Activated CD8-positive, alpha-beta memory T cell treated with anti-CD3 and anti-CD28 coated beads, Interleukin-2, amount 50 U/mL, for 24 hours (primary cell): ENCODE data around the gene PTPRT.

Source experiments
- DNase-seq: peaks from one replicate; pipeline ENCODE4 v3.0.0-alpha.2; 2020; ENCODE audit errors: extremely low read depth

The PTPRT gene

GRCh38 chr20:42974347-42974746, 215.4 kb downstream of the PTPRT start:
- DNase-seq: no peak

DNA sequence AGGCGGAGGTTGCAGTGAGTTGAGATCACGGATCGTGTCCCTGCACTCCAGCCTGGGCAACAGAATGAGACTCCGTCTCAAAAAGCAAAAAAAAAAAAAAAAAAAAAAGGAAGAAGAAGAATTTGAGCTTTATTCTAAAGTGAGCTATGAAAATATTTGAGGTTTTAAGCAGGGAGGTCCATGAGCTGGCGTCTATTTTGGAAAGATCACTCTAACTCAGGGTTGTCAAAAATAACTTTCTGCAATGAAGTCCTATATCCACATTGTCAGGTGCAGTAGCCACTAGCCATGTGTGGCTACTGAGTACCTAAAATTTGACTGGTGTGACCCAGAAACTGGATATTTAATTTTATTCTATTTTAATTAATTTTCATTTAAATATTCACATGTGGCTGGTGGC, 217.1 kb downstream of the PTPRT start:
- no peak for DNase-seq

DNA sequence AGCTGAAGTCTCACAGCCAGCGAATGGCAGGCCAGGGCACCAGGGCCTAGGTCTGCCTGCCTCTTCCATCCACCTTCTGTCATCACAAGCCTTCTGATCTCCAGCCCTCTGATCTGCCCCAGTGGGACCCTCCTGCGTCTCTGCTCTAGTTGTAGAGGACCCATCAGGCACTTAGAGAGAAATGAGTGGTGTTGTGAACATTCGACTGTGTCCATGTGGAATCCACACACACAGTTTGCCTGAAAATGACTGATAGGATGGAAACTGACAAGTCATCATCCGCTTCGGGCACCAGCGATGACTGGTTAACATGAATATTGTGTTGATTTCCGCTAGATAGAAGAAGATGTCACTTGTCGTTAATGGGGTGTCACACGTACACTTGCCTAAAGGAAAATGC, 221.0 kb downstream of the PTPRT start:
- DNase-seq: no peak

DNA sequence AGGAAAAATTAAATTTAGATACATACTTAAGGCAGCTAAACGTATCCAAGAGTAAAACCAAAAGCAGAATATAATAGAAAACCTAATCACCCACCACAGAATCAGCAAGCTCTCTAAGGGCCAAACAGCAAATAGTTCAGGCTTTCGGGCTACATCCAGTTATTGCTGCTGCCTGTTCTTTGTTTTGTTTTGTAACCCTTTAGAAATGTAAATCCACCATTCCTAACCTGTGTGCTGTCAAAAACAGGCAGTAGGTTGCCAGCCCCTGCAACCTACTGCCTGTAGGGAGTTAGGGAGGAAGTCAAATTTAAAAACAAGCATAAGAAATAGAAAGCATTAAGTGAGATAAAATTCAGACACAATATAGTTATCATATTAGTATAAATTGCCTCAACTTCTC, 225.9 kb downstream of the PTPRT start:
- no peak for DNase-seq

DNA sequence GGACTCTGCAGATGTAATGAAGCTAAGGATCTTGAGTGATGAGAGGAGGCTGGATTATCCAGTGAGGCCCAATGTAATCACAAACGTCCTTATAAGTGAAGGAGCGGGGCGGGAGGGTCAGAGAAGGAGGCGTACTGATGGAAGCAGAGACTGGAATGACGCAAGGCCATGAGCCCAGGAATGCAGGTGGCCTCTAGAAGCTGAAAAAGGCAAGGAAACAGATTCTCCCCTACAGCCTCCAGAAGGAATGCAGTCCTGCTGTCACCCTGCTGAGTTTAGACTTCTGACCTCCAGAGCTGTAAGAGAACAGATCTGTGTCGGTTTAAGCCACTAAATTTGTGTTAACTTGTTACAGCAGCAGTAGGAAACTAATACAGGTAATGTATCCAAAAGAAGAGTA, 227.9 kb downstream of the PTPRT start:
- no peak for DNase-seq

DNA sequence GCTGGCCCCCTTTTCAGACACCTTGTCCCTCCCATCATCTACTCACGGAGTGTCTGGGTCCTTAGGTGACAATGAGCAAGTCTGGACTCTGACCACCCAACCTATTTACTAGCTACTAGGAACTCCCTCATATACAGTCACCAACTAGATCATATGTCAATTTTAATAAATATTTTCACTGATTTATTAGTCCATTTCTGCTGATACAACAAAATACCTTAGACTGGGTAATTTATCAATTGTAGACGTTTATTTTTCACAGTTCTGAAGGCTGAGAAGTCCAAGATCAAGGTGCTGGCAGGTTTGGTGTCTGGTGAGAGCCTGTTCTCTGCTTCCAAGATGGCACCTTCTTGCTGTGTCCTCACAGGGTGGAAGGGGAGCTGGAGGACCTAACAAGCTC, 229.7 kb downstream of the PTPRT start:
- no peak for DNase-seq

DNA sequence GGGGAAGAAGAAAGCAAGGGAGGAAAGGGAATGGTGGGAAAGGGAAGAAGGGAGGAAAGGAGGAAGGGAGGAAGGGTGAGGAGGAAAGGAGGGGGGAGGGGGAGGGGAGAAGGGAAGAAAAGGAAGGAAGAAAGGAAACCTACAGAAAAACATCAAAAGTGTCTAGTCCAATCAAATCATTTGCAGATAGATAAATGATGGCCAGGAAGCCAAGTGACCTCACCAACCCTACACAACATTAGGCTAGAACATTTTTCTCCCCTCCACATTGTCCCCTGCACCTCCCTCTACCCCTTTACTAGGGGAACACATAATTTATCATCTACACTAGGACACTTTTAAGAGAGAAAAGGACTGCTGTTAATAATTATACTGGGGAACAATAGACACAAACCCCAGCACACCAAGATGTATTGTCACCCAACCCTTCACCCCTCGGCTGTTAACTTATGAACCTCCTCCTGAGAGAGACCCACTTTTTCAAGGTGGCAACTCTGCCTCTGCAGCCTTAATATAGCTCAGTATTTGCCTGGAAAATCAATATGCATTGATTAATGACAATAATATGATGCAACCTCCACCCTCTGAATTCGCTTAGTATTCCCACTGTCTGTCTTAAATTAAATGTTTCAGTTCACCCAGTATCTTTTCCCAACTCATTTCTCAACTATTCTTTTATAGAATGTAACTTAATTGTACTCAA, 231.2 kb downstream of the PTPRT start:
- no peak for DNase-seq

GRCh38 chr20:42957704-42958095, 232.0 kb downstream of the PTPRT start:
- no peak for DNase-seq

GRCh38 chr20:42957018-42957703, 232.5 kb downstream of the PTPRT start:
- no peak for DNase-seq

DNA sequence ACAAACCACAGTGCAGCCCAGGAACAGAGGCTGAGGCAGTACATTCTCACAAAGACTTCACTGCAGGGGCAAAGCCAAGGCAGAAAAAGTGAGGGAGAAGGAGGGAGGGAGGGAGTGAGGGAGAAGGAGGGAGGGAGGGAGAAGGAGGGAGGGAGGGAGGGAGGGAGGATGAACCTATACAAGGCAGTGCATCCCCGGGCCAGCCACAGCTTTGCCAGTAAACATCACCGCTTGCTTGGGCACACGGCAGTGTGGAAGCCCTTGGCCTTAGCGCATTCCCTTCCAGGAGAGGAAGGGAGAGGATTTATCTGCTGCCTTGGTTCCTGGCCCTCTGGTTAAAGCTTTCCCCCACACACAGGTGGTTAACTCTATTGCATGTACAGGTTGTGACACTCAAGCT, 234.0 kb downstream of the PTPRT start:
- DNase-seq: no peak

- no peak for DNase-seq
Measured at GRCh38 chr20:42954951-42955350, 234.8 kb downstream of the PTPRT start.

GRCh38 chr20:42949950-42950349, 239.8 kb downstream of the PTPRT start:
- DNase-seq: no peak

DNA sequence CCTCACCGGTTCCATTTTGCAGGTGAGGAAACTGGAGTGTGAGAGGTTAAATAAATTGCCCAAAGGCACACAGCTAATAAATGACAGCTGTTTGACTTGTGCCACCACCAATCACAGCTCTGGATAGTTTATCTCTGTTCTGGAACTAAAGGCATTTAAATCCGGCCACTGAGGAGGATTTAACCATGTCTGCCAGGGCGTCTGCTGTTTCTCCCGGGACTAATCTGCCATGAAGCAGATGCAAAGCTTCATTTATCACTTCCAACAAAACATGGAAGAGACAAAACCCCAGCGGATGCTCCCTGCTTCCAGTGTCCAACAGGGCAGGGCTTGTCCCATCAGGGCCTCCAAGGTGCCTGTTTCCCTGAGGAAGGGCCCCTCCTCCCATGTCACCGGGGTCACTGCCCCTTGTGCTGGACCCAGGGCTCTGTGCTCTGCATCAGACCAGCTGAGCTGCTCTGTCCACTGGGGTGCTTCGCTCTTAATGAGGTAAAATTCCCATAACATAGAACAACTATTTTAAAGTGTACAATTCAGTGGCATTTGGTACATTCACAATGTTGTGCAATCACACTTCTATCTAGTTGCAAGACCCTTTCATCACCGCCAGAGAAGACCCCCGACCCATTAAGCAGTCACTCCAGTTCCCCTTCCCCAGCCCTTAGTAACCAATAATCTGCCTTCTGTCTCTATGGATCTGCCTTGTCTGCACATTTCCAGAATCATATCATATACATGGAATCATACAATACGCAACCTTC, 244.3 kb downstream of the PTPRT start:
- DNase-seq: no peak

- no peak for DNase-seq
Measured at GRCh38 chr20:42941629-42942028, 248.1 kb downstream of the PTPRT start.

- no peak for DNase-seq
Measured at GRCh38 chr20:42938441-42939205, 251.1 kb downstream of the PTPRT start.

DNA sequence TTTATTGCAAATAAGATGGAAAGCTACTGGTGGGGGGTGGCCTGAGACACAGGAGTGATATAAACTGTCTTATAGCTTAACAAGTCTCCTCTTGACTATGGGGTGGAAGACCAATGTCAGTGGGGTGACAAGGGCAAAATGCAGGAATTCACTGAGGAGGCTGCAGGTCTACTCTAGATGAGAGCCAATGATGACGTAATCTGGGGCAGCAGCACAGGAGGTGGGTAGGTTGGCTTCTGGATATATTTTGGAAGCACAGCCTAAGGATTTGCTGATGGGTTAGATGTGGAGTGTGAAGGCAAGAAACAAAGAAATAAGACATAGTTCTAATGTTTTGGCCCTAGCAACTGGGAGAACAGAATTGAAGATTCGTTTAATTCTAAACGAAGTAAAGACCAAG, 253.2 kb downstream of the PTPRT start:
- DNase-seq: no peak

GRCh38 chr20:42924215-42924614, 265.5 kb downstream of the PTPRT start:
- DNase-seq: no peak

- no peak for DNase-seq
Measured at GRCh38 chr20:42923348-42923918, 266.3 kb downstream of the PTPRT start.

GRCh38 chr20:42920776-42921175, 268.9 kb downstream of the PTPRT start:
- DNase-seq: no peak

GRCh38 chr20:42919316-42919715, 270.4 kb downstream of the PTPRT start:
- no peak for DNase-seq

- no peak for DNase-seq
Measured at GRCh38 chr20:42915081-42915480, 274.6 kb downstream of the PTPRT start.

DNA sequence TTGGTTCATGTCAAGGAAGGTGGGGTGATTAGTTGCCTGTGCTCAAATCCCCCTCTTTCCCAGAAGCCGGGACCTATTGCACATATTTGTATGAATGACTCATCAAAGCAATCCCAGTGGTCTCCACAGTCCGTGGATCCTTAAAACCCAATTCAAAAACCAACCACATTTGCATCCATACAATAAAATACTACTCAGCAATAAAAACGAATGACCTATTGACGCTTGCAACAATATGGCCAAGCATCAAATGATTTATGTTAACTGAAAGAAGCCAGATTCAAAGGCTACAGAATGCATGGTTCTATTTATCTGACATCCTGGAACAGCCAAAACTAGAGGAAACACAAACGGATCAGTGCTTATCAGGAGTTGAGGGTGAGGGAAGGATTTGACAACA, 275.4 kb downstream of the PTPRT start:
- DNase-seq: no peak
